Erythroblast (primary cell): Measurements from ENCODE around the gene MPZL3.

Experiments
- DNase-seq, 2 experiments: peaks; one replicate each; lab custom pipeline; 2025; lab: John Stamatoyannopoulos, UW
- GATA1 ChIP-seq: IDR thresholded peaks from 2 replicates; pipeline ENCODE4 v1.6.1; 2011; ENCODE audit warnings: low read depth, mild to moderate bottlenecking, control low read depth, low read length, moderate library complexity
- POLR2A ChIP-seq: IDR thresholded peaks from 2 replicates; pipeline ENCODE4 v1.6.1; 2011; ENCODE audit warnings: mild to moderate bottlenecking, low read length

Gene MPZL3

GRCh38 chr11:118180300-118180703 is 71.9 kb downstream of the MPZL3 start:
- no peak for TF ChIP-seq GATA1
- no peak for TF ChIP-seq POLR2A
- DNase-seq = no peak

GRCh38 chr11:118176778-118177134 is 75.4 kb downstream of the MPZL3 start:
- DNase-seq = no peak
- TF ChIP-seq POLR2A (no peak), GATA1 (no peak)
